Colonic mucosa (tissue), 4 donors: ENCODE data around the gene GPR155. TPM values are rescaled to one million over a fixed set of nuclear protein-coding genes. Genes with fewer than 3 reads are reported as not detected.

Source experiments
- DNase-seq: peaks from one replicate; pipeline ENCODE4 v3.0.0-alpha.2; 2020
- H3K27ac ChIP-seq: fragments of 200-600 bp; one replicate; pipeline ENCODE4 v1.8.0; 2021
- H3K27me3 ChIP-seq: fragments of 200-600 bp; one replicate; pipeline ENCODE4 v1.8.0; 2021
- H3K36me3 ChIP-seq: fragments of 200-600 bp; one replicate; pipeline ENCODE4 v1.8.0; 2021
- H3K4me1 ChIP-seq: fragments of 200-600 bp; one replicate; pipeline ENCODE4 v1.8.0; 2021; ENCODE audit warnings: mild to moderate bottlenecking
- H3K4me3 ChIP-seq: fragments of 200-600 bp; one replicate; pipeline ENCODE4 v1.8.0; 2021
- H3K9ac ChIP-seq, 2 donors: one replicate each; pipeline ENCODE4 v1.7.0; 2013; ENCODE audit warnings: control low read depth in 2 of 2, low read depth in 2 of 2, low read length in 2 of 2
- H3K9me3 ChIP-seq: fragments of 200-600 bp; one replicate; pipeline ENCODE4 v1.8.0; 2021
- CTCF ChIP-seq: fragments of 200-600 bp; IDR thresholded peaks from one replicate; pipeline ENCODE4 v1.8.0; 2022; ENCODE audit warnings: antibody characterized with exemption, mild to moderate bottlenecking
- intact Hi-C: fragments of 100-400 bp; cut with DNase I; formaldehyde crosslinking; loops from one replicate; pipeline ENCODE4 v1.14.1; 2022
- total RNA-seq, 2 donors: library from RNA; stranded (reverse); fragmentation: NEBNext Ultra II Directional in 1 of 2; extraction: Animal tissue kit (Norgen Biotek cat#: 25700) in 1 of 2; gene quantifications; one replicate each; pipeline ENCODE4 v1.2.1, GENCODE V29; 2021
- donor health status: healthy.
- donor health status: DM: no; HTN: no; CAD: no.
- donor health status: DM: no; HTN: no; CAD: no.

GPR155 gene
- total RNA-seq, 2 donors from 2014 or later = 1.3 to 4.0 TPM

- H3K9me3 ChIP-seq = no peaks in the 10 kb centered on the region
- H3K36me3 ChIP-seq = no peaks in the 10 kb centered on the region
- H3K4me3 ChIP-seq = no peak overlapping the region
- intact Hi-C loops = no loop called here
- H3K9ac ChIP-seq = no peak overlapping the region
- no peak for TF ChIP-seq CTCF
- H3K27ac ChIP-seq = no peak overlapping the region
- no peak for DNase-seq
- no peaks in the 10 kb centered on the region for H3K4me1 ChIP-seq
- H3K27me3 ChIP-seq = no peaks in the 10 kb centered on the region
These were observed 41.1 kb upstream of the GPR155 start for GRCh38 chr2:174527959-174528358.

- no peaks in the 10 kb centered on the region for H3K4me1 ChIP-seq
- no peaks in the 10 kb centered on the region for H3K27me3 ChIP-seq
- H3K9ac ChIP-seq = no peak overlapping the region
- H3K4me3 ChIP-seq = no peak overlapping the region
- intact Hi-C loops = no loop called here
- no peaks in the 10 kb centered on the region for H3K36me3 ChIP-seq
- no peak overlapping the region for H3K27ac ChIP-seq
- no peak for DNase-seq
- no peaks in the 10 kb centered on the region for H3K9me3 ChIP-seq
- no peak for TF ChIP-seq CTCF
These were observed 40.4 kb upstream of the GPR155 start for GRCh38 chr2:174527101-174527721.

- Histone ChIP-seq H3K4me3 (no peak overlapping the region), H3K36me3 (no peaks in the 10 kb centered on the region), H3K9ac (no peak overlapping the region), H3K9me3 (no peaks in the 10 kb centered on the region), H3K4me1 (no peaks in the 10 kb centered on the region), H3K27me3 (no peaks in the 10 kb centered on the region), H3K27ac (no peak overlapping the region)
- intact Hi-C loops = no loop called here
- TF ChIP-seq CTCF = no peak
- DNase-seq = no peak
These were observed 37.7 kb upstream of the GPR155 start for GRCh38 chr2:174524527-174524926.

GRCh38 chr2:174522553-174522952 is 35.7 kb upstream of the GPR155 start:
- no peak overlapping the region for H3K27ac ChIP-seq
- H3K36me3 ChIP-seq = no peaks in the 10 kb centered on the region
- H3K27me3 ChIP-seq = no peaks in the 10 kb centered on the region
- no peaks in the 10 kb centered on the region for H3K9me3 ChIP-seq
- intact Hi-C loops = no loop called here
- no peak for DNase-seq
- H3K9ac ChIP-seq = no peak overlapping the region
- H3K4me3 ChIP-seq = no peak overlapping the region
- no peaks in the 10 kb centered on the region for H3K4me1 ChIP-seq
- TF ChIP-seq CTCF = no peak

- intact Hi-C loops = no loop called here
- H3K9me3 ChIP-seq = no peaks in the 10 kb centered on the region
- no peak overlapping the region for H3K9ac ChIP-seq
- H3K4me3 ChIP-seq = no peak overlapping the region
- no peaks in the 10 kb centered on the region for H3K27me3 ChIP-seq
- no peak for DNase-seq
- no peak overlapping the region for H3K27ac ChIP-seq
- H3K4me1 ChIP-seq = no peaks in the 10 kb centered on the region
- no peaks in the 10 kb centered on the region for H3K36me3 ChIP-seq
- TF ChIP-seq CTCF = no peak
These were observed 31.6 kb upstream of the GPR155 start for GRCh38 chr2:174518395-174518794.
